Glomerular visceral epithelial cell (primary cell): ENCODE data around the gene ARHGEF39.
"Not testable (repeated sequence)": the region's sequence is repeated elsewhere in the genome, so short reads cannot be mapped to it uniquely, and the experiment has no call there.

Experiments used
- DNase-seq: peaks from one replicate; pipeline ENCODE4 v3.0.0-alpha.2; 2016; ENCODE audit errors: extremely low spot score

The ARHGEF39 gene

DNA sequence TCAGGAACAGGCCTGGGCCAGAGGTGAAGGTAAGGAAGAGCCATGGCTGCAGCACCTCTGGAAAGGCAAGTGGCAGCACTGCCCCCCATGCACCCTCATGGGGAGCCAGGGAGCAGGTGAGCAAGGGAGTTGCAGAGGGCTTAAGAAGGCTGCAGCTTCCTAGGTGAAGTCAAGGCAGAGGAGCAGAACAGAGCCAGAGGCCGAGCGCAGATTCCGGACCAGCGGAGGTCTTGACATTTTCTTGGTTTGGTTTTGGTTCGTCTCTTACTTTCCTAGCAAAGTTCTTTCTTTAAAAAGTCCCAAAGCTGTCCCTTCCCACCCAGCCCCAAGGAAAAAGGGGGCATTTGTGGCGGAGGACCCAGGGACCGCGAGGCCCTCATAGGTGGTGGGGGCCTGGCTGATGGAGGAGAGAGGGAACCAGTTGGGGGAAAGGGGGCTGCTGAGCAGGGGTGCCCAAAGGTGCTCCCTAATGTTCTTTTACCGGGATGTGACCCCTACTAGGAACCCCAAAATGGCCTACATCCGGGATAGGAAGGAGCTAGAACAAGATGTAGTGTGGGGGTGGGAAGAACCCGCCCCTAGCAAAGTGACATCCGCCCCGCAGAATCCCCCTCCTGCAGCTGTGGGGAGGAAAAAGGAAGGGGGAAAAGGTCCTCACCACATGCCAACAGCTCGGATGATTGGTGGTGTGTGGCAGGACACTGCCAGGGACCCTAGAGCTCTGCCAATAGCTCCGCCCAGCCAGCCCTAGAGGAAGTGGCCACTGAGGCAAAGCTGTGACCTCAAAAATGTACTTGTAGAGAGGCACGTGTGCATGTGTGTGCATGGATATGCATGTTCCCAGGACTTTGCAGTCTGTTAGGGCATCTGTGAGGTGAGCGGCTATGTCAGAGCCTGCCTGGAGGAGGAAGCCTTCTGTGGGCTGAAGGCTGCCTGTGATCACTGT is 45.9 kb downstream of the ARHGEF39 start:
- no peak for DNase-seq

DNA sequence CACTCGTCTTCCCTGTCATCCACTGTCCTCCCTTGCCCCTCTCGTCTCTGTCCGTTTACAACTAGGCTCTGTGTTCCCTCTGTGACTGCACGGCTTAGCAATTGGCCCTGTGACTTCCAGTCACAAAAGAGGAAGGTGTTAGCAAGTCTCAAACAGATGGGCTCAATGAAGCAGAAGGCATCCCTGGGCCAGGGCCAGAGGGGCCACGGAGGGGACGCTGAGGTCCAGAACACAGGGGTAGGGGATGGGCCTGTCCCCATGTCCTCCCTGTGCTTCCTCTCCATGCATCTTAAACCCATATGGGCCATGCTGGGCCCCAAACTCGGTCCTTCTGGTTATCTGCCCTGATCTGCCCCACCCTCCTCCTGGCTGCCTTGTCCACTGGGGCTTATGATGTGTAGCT is 46.7 kb downstream of the ARHGEF39 start, which contains the start of gene CD72:
Gene CD72, minus strand, starts transcription at position 89 of the 403 bp plus-strand sequence. CDS start 110 bp downstream, outside the sequence.
- no peak for DNase-seq

DNA sequence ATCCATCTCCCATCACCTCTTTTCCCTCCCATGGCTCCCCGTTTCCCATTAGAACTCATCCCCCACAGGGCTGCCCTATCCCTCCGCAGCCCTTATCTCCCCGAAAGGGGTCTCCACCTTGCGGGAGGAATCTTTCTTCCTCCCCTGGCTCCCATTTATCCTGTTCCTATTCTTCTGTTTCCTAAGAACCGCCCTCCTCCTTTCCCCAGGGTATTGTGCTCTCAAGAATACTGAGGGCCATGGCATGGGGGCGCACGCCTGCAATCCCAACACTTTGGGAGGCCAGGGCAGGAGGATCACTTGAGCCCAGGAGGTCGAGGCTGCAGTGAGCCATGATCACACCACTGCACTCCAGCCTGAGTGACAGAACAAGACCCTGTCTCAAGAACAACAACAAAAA is 47.4 kb downstream of the ARHGEF39 start:
- DNase-seq, result no peak

DNA sequence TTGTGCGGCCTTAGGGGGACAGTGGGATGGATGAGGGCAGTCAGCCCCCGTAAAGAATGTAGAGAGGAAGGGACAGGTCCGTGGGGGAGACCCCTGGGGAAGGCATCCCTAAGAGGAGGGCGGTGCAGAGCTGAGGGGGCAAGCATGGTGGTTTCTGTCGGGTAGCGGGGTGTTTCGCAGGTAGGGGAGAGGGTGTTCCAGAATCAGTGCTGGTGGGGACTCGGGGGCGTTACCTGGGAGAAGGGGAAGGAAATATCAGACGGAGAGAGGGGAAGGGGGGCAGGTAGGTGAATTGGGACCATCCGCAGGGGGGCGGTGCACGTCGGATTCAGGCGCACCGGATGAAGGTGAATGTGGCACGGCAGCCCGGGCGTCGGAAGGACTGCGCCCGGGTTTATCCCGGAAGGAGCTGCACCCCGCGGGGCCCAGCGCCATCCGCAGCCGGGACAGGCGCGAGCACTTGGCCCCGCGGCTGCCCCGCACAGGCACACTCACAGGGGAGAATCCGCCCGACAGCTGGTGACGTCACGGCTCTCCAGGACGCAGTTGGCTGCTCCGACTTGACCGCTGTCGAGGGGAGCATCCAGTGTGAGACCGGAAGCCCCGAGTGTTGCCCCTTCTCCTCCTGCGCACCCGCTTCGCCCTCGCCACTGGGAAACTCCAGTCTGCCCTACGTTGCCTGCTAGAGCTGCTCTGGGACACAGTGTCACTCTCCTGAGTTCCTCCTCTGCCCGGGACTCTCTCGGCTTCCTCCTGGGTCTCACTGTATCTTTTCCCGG is 48.1 kb downstream of the ARHGEF39 start:
- DNase-seq, result peak; percentile 34

DNA sequence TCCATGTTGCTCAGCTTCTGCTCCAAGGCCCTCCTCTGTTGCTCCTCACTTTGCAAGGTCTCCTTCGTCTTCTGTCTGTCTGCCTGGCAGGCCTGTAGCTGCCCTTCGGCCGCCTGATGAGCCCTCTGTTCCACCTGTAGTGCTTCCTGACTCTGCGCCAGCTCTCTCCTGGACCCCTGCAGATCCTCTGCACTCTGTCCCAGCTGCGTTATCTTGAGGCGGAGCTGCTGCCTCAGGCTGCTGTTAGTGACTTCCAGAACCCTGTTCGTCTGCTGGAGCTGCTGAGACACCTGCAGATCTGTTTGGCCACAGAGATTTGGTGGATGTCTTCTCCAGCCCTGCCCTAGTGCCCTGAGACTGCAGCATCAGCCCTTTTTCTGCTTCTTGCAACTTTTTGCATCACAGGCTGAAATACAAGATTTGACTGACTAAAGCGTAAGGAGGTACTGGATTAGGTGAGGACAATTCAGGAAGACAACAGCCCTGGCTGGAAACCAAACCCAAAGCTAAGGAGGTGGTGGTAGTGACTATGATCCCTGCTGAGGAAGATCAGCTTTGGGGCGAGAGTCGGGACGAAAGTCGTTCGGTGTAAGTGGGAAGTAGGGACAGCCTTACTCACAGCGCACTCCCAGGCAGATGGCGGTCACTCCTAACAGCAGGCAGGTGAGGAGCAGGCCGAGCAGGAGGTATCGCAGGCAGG is 48.9 kb downstream of the ARHGEF39 start:
- DNase-seq, result no peak

DNA sequence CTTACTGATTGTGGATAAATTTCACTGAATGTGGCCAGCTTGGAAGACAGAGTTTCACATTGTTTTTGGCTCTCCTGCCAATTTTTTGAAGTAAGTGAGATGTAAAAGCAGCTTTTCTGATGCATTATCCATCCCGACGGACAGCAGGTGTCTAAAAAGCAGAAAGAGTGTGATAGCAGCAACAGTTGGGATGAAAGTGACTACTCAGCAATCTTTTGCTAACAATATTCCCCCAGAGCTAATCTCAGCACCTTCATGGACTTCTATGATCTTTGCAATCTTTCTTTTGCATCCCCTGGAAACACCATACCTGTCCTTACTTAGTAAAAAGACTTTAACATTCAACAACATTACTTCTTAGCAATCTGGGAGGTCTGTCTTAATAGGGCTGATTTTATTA is 52.2 kb downstream of the ARHGEF39 start:
- no peak for DNase-seq

DNA sequence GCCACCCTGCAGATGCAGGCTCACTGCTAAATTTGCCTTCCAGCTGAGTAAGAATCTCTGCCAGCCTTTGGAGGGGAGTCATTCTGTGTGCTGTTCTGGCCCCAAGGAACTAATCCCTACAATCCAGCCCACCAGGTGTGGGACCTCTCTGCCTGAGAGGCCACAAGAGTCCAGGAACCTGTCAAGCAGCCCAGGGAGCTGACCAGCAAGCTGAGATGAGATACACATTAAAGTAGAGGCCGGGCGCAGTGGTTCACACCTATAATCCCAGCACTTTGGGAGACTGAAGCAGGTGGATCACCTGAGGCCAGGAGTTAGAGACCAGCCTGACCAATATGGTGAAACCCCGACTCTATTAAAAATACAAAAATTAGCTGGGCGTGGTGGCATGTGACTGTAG is 52.9 kb downstream of the ARHGEF39 start:
- DNase-seq, result not testable (repeated sequence)

DNA sequence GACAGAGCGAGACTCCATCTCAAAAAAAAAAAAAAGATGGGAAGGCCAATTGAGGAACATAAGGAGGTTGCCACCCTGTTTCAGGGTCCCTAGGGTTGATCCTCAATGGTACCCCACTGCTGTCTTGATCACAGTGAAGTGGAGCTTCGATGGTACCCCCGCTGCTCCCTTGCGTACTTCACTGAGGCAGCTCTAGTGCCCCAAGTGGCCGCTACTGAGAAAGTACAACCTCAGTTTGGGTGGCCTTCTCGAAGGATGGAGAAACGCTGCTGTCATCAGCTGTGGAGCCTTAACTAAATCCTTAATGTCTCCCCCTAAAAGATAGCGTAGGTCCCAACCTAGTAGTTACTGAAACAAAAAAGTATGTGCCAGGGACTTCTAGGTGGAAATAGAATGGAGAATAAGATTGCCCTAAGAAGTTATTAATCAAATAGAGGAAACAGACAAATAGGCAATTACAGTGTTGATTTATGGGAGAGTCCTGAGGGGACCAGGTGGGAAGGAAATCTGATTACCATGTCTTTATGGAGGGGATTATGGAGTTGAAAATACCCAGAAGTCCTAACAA is 53.7 kb downstream of the ARHGEF39 start:
- peak; percentile 28 for DNase-seq

DNA sequence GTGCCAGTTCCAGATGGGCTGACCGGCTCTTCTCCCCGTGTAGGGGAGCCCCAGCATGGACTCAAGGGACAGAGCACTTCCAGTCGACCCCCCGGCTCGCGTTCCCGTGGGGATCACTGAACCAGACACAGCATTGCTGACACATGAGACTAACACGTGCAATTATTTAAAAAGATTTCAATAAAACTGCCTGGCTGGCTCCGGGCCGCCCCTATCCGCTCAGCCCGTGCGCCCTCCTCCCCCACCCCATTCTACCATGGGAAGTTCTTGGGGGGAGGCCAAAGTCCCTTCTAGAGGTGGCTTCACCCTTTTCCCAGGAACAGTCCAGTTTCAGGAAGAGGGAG is 55.2 kb downstream of the ARHGEF39 start:
- no peak for DNase-seq
